Muscle of arm (tissue), 12 donors: ENCODE results near the gene CCDC120. TPM values are rescaled to one million over a fixed set of nuclear protein-coding genes. Genes with fewer than 3 reads are reported as not detected.
A peak's percentile ranks its signal among the peaks of the same experiment; 100 is the strongest.

Source experiments
- DNase-seq: peaks from one replicate; pipeline ENCODE4 v3.0.0-alpha.2; 2013
- polyA plus RNA-seq, 12 donors: library from polyadenylated mRNA; unstranded; fragments of 120-200 nt; gene quantifications; one replicate each; pipeline ENCODE4 v1.2.1, GENCODE V29; 2013; ENCODE audit not compliant: insufficient read length in 12 of 12

Gene CCDC120
- polyA plus RNA-seq, 12 donors, result 2.7 to 12.4 (median 4.2) TPM; not detected in 1

GRCh38 chrX:49059681-49060085, 884 bp downstream of the CCDC120 start:
- no peak for DNase-seq

DNA sequence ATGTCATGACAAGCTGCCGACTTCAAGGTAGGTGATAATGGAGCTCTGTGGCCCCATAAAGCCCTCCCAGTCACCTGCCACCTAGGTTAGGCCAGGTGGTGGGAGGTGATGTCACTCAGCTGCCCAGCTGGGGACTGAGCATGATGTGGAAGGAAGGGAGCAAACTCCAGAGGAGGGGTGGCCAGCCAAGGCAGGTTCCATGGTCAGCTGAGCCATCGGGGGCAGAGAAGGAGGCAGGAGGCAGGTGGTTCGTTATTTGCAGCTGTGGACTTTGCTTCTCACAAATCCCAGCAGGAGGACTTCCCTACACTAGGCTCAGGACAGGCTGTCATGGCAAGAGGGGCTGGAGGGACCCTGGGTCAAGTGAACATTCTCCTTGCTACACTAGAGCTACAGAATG, 2.1 kb downstream of the CCDC120 start:
- DNase-seq, result no peak

- no peak for DNase-seq
Measured at GRCh38 chrX:49061490-49061889, 2.7 kb downstream of the CCDC120 start.

GRCh38 chrX:49061916-49062315, 3.1 kb downstream of the CCDC120 start:
- DNase-seq, result no peak

DNA sequence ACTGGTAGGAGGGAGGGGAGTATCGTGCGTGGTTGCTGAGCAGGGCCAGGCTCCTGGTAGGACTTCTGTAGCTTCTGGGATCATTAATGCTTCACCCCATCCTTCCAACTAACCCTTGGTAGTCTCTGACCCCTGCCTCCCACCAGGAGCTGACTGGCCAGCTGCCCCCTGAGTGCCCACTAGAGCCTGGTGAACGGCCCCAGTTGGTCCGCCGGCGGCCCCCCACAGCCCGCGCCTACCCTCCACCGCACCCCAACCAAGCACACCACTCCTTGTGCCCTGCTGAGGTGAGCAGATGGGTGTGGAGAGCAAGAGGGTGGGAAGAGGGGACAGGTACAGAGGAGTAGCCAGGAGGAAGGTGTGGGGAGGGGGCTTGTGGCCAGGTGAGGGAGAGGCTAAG, 4.9 kb downstream of the CCDC120 start:
- no peak for DNase-seq

DNA sequence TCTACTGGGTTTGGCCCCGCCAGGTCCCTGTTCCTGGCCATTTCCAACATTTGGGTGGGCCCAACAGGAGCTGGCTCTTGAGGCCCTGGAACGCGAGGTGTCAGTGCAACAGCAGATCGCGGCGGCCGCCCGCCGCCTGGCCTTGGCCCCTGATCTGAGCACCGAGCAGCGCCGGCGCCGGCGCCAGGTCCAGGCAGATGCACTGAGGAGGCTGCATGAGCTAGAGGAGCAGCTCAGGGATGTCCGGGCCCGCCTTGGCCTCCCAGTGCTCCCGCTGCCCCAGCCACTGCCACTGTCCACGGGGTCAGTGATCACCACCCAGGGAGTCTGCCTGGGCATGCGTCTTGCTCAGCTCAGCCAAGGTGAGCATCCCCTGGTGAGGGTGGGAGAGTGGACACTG, 5.5 kb downstream of the CCDC120 start:
- DNase-seq, result no peak

DNA sequence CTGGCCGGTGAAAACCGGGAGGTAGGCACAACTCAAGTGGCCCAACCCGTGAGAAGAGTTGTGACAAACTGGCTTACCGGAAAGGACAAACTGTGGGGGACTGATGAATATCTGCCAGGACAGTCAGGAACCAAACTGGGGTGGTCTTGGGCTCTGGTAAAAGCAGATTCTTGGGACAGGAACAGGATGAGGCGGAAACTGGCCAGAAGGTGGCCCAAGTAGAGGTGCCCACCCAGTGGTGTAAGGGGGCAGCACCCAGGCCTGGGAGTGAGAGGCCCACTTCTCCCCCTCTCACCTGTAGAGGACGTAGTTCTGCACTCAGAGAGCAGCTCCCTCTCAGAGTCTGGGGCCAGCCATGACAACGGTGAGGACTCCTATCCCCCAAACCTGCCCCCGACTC, 5.9 kb downstream of the CCDC120 start:
- no peak for DNase-seq

DNA sequence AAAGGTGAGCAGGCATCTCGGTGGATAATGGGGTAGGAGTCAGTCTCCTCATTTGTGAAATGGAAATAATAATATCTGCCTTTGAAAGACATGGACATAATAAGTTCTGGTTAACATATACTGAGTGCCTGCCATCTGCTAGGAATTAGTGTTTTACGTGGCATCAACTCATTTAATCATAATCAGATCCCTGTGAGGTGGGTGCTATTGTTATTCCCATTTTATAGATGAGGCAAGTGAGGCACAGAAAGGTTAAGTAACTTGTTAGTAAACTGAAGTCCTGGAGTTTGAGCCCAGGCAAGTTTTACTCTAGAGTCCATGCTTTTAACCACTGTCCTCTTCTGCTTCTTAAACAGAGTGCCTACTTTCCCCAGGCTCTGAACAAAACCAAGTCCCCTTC, 7.5 kb downstream of the CCDC120 start:
- DNase-seq, result no peak

DNA sequence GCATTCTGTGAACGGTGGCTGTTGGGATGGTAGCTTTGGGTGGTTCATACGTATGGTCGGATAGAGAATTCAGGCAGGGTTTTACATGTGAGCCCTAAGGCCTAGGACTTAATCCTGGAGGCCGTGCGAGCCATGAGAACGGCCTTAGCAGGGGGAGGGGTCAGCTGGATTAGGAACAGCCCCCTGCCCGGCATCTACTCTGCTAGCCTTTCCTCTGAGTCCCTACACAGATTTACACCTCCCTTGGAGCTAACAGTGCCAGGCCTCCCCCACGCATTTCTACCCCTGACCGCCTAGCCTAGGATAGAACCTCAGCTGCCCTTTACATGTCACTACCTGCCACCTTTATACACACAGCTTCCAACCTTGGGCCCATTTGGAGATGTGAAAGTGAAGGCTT, 7.9 kb downstream of the CCDC120 start:
- no peak for DNase-seq

- DNase-seq, result no peak
Measured at GRCh38 chrX:49067285-49068120, 8.7 kb downstream of the CCDC120 start.

GRCh38 chrX:49069038-49069437, 10.2 kb downstream of the CCDC120 start:
- no peak for DNase-seq

DNA sequence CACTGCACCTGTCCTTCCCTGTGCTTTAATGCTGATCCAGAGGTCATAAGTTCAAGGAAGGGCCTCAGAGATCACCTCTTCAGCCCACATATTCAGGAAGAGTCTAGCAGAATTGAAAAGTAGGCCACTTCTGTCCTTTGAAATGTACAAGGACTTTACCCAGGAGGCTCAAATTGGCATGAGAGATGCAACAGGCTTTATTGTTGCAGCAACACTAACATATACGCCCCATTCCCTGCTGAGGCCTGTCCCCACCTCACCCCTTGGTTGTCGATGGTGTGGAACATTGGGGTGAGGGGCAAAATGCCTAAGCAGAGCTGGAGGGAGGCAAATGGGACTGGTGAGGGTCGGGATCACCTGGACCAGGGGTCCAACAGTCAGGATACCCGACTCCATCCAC, 12.2 kb downstream of the CCDC120 start:
- no peak for DNase-seq

GRCh38 chrX:49071877-49072711, 13.3 kb downstream of the CCDC120 start:
- DNase-seq, result peak; percentile 77

DNA sequence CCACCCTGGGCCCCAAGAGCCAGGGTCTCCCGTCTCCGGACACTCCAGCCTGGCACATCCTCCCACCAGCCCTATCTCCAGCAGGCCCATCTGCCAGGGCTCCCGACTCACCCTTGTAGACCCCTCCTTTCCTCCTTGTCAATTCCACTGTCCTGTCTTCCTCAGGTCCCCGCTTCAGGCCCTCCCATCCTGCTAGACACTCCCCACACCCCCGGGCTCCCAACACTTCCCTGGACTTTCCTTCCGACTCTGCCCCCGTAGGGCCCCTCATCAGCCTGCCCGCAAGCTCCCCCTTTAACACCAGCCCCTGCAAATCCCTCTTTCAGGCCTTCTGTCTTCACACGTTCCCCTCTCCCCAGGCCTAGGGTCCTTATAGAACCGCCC, 13.9 kb downstream of the CCDC120 start:
- DNase-seq, result no peak

DNA sequence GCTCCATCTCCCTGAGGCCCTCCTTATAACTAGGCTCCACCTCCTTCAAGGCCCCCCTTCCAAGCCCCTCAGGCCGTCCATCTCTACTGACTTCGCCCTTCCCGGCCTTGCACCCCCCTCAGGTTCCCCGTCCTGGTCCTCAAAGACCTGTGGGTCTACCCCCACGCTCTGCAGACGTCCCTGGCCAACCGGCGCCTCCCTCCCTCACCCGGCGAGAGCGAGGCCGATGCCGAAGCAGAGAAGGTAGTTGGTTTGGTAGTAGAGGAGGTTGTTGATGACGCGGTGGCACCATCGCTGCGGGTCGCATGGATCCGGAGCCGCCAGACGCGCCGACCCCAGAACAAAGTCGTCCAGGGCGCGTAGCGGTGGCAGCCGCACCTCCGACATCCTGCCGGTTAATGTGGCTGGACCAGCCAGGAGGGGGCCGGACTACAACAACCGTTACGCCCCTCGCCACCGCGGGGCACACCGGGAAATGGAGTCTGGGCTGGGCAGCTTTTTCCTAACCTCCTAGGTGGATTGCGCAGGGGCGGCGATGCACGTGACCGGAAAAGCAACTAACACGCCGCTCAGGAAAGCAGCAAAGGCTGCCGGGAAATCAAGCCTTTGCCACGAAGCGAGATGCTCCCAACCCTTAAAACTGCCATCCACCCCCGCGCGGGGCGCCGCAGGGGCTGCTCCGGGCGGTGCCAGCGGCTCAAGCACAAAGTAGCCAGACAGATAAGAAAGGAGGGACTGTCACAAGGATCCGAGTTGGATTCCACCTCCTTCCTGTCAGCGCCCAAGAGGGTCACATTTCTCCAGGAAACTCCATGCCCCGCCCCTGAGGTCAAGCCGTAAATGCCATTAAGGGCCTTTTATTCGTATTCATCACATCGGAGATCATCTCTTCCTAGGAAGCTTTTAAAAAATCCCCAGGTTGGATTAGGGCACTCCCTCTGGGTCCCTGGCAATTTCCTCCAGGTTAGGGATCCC, 15.1 kb downstream of the CCDC120 start, which contains the start of gene PRAF2:
Gene PRAF2 (minus strand): TSS at position 402 of the 975 bp plus-strand sequence. CDS start 15 bp downstream, at position 387.
- DNase-seq, result peak; percentile 90

DNA sequence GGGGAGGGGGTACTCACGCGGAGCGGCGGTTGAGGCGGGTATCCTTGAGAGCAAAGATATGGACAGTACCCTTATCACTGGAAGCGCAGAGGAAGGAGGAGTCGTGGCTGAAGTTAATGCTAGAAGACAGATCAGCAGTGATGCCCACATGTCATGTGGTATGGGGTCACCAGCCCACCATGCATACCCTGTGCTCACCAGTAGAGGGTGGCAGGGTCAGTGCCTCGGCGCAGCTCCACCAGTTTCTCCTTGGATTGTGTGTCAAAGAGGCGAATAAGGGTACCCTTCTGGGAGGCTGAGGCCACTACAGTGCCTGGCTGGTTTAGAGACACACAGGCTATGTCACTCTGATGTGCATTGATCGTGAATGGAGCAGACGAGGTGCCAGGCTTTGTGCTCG, 16.5 kb downstream of the CCDC120 start:
- no peak for DNase-seq

- no peak for DNase-seq
Measured at GRCh38 chrX:49077941-49078340, 19.1 kb downstream of the CCDC120 start.

DNA sequence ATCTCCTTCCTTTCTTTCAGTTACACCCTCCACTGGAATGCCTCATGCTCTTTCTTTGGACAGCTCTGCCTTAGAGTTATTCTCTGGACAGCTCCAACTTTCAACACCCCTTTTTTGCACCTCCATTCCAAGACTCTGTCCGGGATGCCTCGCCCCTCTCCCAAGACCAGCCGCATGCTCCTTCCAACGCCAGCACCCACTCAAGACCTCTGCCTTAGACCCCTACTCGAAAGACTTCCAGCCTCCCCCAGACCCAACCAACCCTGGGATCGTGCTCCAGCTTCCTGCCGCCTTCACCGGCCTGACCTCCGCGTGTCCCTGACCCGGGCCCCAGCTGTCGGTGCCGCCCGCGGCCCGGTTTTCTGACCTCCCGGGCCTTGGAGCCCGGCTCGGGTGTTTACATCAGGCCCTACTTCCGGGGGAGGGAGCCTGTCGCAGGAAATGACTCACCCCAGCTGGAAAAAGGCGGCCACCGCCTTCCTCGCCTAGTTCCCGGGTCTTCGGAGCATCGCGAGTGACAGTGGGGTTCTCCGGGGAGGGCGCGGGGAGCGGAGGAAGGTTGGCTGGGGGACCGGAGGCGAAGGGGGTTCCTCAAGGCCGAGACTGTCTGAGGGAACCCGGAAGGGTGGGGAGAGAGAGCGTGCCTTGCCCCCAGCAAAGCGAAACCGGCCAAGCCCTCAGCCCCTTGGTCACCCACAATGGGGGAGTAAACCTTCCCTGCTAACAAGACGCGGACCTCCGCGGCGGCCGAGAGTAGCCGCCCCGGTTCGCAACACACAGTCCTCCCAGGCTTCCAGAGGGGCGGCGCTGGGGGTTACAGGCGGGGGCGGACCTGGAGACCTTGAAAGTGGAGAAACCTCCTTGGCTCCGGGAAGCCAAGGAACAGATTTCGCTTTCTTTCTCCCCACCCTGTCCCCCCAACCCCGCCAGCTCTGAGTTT, 21.0 kb downstream of the CCDC120 start, which contains the start of gene WDR45:
Gene WDR45 (minus strand): TSS at position 399 of the 940 bp plus-strand sequence. CDS start 1,792 bp downstream, outside the sequence.
- peak; percentile 75 for DNase-seq

GRCh38 chrX:49082271-49082871, 23.6 kb downstream of the CCDC120 start:
- no peak for DNase-seq

DNA sequence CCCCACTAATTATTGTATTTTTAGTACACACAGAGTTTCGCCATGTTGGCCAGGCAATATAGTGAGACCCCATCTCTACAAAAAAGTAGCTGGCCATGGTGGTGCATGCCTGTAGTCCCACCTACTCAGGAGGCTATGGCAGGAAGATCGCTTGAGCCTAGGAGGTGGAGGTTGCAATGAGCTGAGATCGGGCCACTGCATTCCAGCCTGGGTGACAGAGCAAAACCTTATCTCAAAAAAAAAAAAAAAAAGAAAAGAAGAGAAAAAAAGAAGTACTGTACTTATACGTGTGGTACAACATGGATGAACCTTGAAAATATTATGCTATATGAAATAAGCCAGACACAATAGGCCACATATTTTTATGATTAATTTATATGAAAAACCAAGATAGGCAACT, 30.8 kb downstream of the CCDC120 start:
- DNase-seq, result no peak
